PC-9 (cell line): Measurements from ENCODE around the gene SNRNP70. TPM values are rescaled to one million over a fixed set of nuclear protein-coding genes. Genes with fewer than 3 reads are reported as not detected.

ENCODE experiments used
- BruUV-seq: library from RNA; stranded (reverse); fragments of 400-500 nt; replicated peaks from 2 replicates; lab custom pipeline; 2021; lab: Mats Ljungman, UMichigan
- CTCF ChIA-PET: fragments of 300-600 bp; sonication (Branson Sonifier 250); formaldehyde crosslinking; loops from one replicate; lab custom pipeline; 2022; ENCODE audit warnings: antibody characterized with exemption; lab: Charles Lee
- POLR2A ChIA-PET: fragments of 300-600 bp; sonication (Branson Sonifier 250); formaldehyde crosslinking; loops from one replicate; lab custom pipeline; 2022; ENCODE audit warnings: antibody characterized with exemption; ENCODE audit not compliant: unreplicated experiment; lab: Charles Lee
- DNase-seq, 2 experiments: peaks; one replicate each; pipeline versions ENCODE4 v3.0.0 to v3.0.0-alpha.2; 2015 to 2022; ENCODE audit warnings: mixed read lengths in 1 of 2
- H2AFZ ChIP-seq: fragments of 200-600 bp; sonication (generic); 2 replicates; pipeline ENCODE4 v1.8.1; 2017; ENCODE audit warnings: antibody characterized with exemption
- H3F3A ChIP-seq: fragments of 200-600 bp; sonication (generic); 2 replicates; pipeline ENCODE4 v1.8.1; 2017; ENCODE audit warnings: antibody characterized with exemption, mild to moderate bottlenecking, low read depth; ENCODE audit not compliant: insufficient read depth
- H3K27ac ChIP-seq: fragments of 200-600 bp; sonication (generic); 2 replicates; pipeline ENCODE4 v1.6.1; 2016; ENCODE audit warnings: mixed run types
- H3K27me3 ChIP-seq: fragments of 200-600 bp; sonication (generic); 2 replicates; pipeline ENCODE4 v1.6.1; 2016; ENCODE audit warnings: low read depth, mixed run types; ENCODE audit not compliant: insufficient read depth
- H3K36me3 ChIP-seq: fragments of 200-600 bp; sonication (generic); 2 replicates; pipeline ENCODE4 v1.6.1; 2016; ENCODE audit warnings: low read depth, mixed run types
- H3K4me1 ChIP-seq: fragments of 200-600 bp; sonication (generic); replicated peaks from 2 replicates; pipeline ENCODE4 v1.6.1; 2016; ENCODE audit warnings: mixed run types; ENCODE audit not compliant: insufficient read depth
- H3K4me2 ChIP-seq: fragments of 200-600 bp; sonication (generic); 2 replicates; pipeline ENCODE4 v1.6.1; 2017; ENCODE audit warnings: mixed run types
- H3K4me3 ChIP-seq: fragments of 200-600 bp; sonication (generic); 2 replicates; pipeline ENCODE4 v1.6.1; 2016; ENCODE audit warnings: mixed run types
- H3K79me2 ChIP-seq: fragments of 200-600 bp; sonication (generic); 2 replicates; pipeline ENCODE4 v1.6.1; 2017; ENCODE audit warnings: low read depth, mixed run types
- H3K9me2 ChIP-seq: fragments of 200-600 bp; sonication (generic); 2 replicates; pipeline ENCODE4 v1.8.1; 2017; ENCODE audit warnings: mild to moderate bottlenecking; ENCODE audit not compliant: insufficient read depth
- H3K9me3 ChIP-seq: fragments of 200-600 bp; sonication (generic); 2 replicates; pipeline ENCODE4 v1.8.1; 2016; ENCODE audit warnings: low read depth; ENCODE audit not compliant: insufficient read depth
- H4K20me1 ChIP-seq: fragments of 200-600 bp; sonication (generic); 2 replicates; pipeline ENCODE4 v1.8.1; 2017; ENCODE audit not compliant: insufficient read depth
- EZH2 ChIP-seq: fragments of 200-600 bp; sonication (generic); IDR thresholded peaks from 2 replicates; pipeline ENCODE4 v1.8.0; 2017; ENCODE audit warnings: antibody characterized with exemption, low read depth
- intact Hi-C: fragments of 100-400 bp; cut with micrococcal nuclease; formaldehyde crosslinking; loops from one replicate; pipeline ENCODE4 v1.10.0; 2022; ENCODE audit not compliant: unreplicated experiment
- total RNA-seq: library from RNA; stranded (reverse); gene quantifications from 2 replicates; pipeline ENCODE4 v1.2.3, GENCODE V29; 2021
- TF ChIP-seq, protein P1 (sequence below): fragments of 200-600 bp; sonication (generic); conservative IDR thresholded peaks from 2 replicates; pipeline ENCODE4 v1.6.1; 2017; ENCODE audit warnings: mixed run types, antibody characterized with exemption, mild to moderate bottlenecking, moderate library complexity

SNRNP70 gene
- total RNA-seq, 1 experiment from 2014 or later = 199 TPM

DNA sequence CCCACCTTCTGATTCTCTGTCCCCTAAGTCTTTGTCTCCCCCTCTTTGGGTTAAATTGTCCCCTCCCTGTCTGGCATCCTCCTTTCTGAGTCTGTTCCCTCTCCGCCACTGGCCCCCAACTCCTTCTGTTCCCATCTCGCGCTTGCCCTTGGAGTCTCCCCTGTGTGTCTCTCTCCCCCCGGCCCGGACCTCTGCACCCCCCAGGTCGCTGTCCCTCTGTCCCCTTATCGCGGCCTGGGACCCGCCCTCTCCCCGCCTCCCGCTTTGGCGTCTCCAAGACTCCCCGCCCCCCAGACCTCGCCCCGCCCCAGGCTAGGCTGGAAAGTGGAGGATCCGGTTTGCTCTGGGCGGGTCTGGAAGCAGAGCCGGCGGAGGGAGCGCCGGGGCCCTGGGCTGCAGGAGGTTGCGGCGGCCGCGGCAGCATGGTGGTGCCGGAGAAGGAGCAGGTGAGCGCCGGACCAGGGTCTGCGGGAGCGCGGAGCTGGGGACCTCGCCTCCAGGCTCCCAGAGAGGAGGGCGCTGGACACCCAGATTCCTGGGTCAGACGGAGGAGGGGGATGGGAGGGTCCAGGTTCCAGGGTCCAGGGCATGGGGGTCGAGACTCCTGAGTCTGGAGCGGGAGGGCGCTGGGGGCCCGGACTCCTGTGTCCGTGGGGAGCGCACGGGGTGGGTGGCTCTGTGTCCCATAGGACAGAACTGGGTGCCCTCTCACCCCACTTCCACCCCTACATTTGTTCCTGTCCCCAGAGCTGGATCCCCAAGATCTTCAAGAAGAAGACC is 72.4 kb downstream of the SNRNP70 start, which contains the start of gene TRPM4:
TSS of gene TRPM4 (plus strand) at position 348 of the 780 bp plus-strand sequence. CDS start at position 423, 75 bp downstream.
- no peak within 1 kb of the TSS for H3K27ac ChIP-seq
- H3K4me1 ChIP-seq = peaks cover 6% of the 10 kb centered on the region
- no peaks in the 10 kb centered on the region for H3K79me2 ChIP-seq
- peaks cover 14% of the 10 kb centered on the region; the same call in 1 of the 2 replicates for H3F3A ChIP-seq
- CTCF ChIA-PET = interaction anchor here (0.6 kb wide), 1 partner anchor 64 kb away, joined by 4 read pairs; no protein-coding TSS in a partner anchor
- intact Hi-C loops = no loop called here
- peak within 1 kb of the TSS; percentile 89 for H3K4me3 ChIP-seq
- no peaks in the 10 kb centered on the region for H3K27me3 ChIP-seq
- no peaks in the 10 kb centered on the region for H3K9me3 ChIP-seq
- H3K9me2 ChIP-seq = no peaks in the 10 kb centered on the region
- TF ChIP-seq EZH2 = no peak
- TF ChIP-seq, protein P1, sequence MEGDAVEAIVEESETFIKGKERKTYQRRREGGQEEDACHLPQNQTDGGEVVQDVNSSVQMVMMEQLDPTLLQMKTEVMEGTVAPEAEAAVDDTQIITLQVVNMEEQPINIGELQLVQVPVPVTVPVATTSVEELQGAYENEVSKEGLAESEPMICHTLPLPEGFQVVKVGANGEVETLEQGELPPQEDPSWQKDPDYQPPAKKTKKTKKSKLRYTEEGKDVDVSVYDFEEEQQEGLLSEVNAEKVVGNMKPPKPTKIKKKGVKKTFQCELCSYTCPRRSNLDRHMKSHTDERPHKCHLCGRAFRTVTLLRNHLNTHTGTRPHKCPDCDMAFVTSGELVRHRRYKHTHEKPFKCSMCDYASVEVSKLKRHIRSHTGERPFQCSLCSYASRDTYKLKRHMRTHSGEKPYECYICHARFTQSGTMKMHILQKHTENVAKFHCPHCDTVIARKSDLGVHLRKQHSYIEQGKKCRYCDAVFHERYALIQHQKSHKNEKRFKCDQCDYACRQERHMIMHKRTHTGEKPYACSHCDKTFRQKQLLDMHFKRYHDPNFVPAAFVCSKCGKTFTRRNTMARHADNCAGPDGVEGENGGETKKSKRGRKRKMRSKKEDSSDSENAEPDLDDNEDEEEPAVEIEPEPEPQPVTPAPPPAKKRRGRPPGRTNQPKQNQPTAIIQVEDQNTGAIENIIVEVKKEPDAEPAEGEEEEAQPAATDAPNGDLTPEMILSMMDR = no peak
- H4K20me1 ChIP-seq = no peaks in the 10 kb centered on the region; the same call in 1 of the 2 replicates
- POLR2A ChIA-PET = no interaction called here
- H3K36me3 ChIP-seq = no peaks in the 10 kb centered on the region
- peak within 1 kb of the TSS; percentile 94 for H2AFZ ChIP-seq
- DNase-seq = peak; percentile 81 to 94
- H3K4me2 ChIP-seq = peak within 1 kb of the TSS; percentile 73
- no TSS peak for BruUV-seq

Other genes with a start within 250 kb of the SNRNP70 start
- 20.7 and 33.6 TPM in 2 replicates for gene HSD17B14, start 249.0 kb upstream of the SNRNP70 start, total RNA-seq
- 0.79 and 1.8 TPM in 2 replicates for gene PLEKHA4, start 216.8 kb upstream of the SNRNP70 start, total RNA-seq
- gene PPP1R15A, start 213.0 kb upstream of the SNRNP70 start, total RNA-seq = 49.5 and 53.6 TPM in 2 replicates
- not detected in 2 replicates for gene TULP2, start 186.7 kb upstream of the SNRNP70 start, total RNA-seq
- gene NUCB1, start 185.1 kb upstream of the SNRNP70 start, total RNA-seq = 185 and 216 TPM in 2 replicates
- 2.0 and 2.4 TPM in 2 replicates for gene DHDH, start 151.8 kb upstream of the SNRNP70 start, total RNA-seq
- gene BAX, start 130.6 kb upstream of the SNRNP70 start, total RNA-seq = 140 and 198 TPM in 2 replicates
- gene FTL, start 120.1 kb upstream of the SNRNP70 start, total RNA-seq = 3,402 and 3,822 TPM in 2 replicates
- 47.5 and 54.2 TPM in 2 replicates for gene GYS1, start 92.1 kb upstream of the SNRNP70 start, total RNA-seq
- gene RUVBL2, start 91.6 kb upstream of the SNRNP70 start, total RNA-seq = 175 and 179 TPM in 2 replicates
- gene LHB, start 68.4 kb upstream of the SNRNP70 start, total RNA-seq = 1.6 and 3.5 TPM in 2 replicates
- gene CGB3, start 61.1 kb upstream of the SNRNP70 start, total RNA-seq = not detected in 2 replicates
- not detected in 2 replicates for gene CGB2, start 53.6 kb upstream of the SNRNP70 start, total RNA-seq
- 0.83 TPM in 1 of 2 replicates, not detected in the other for gene CGB1, start 48.6 kb upstream of the SNRNP70 start, total RNA-seq
- gene CGB5, start 41.6 kb upstream of the SNRNP70 start, total RNA-seq = 1.1 and 1.9 TPM in 2 replicates
- gene CGB8, start 36.3 kb upstream of the SNRNP70 start, total RNA-seq = 1.0 and 5.3 TPM in 2 replicates
- gene CGB7, start 27.7 kb upstream of the SNRNP70 start, total RNA-seq = 4.8 and 6.8 TPM in 2 replicates
- gene NTF4, start 20.6 kb upstream of the SNRNP70 start, total RNA-seq = 14.0 and 18.6 TPM in 2 replicates
- not detected in 2 replicates for gene KCNA7, start 12.8 kb upstream of the SNRNP70 start, total RNA-seq
- gene LIN7B, start 28.9 kb downstream of the SNRNP70 start, total RNA-seq = 6.5 and 7.0 TPM in 2 replicates
- 1.5 and 3.0 TPM in 2 replicates for gene C19orf73, start 33.7 kb downstream of the SNRNP70 start, total RNA-seq
- 8.3 and 10.1 TPM in 2 replicates for gene PPFIA3, start 34.1 kb downstream of the SNRNP70 start, total RNA-seq
- 0.50 TPM in 1 of 2 replicates, not detected in the other for gene HRC, start 69.9 kb downstream of the SNRNP70 start, total RNA-seq
- 43.8 and 62.3 TPM in 2 replicates for gene TRPM4, start 72.3 kb downstream of the SNRNP70 start, total RNA-seq
- gene SLC6A16, start 239.7 kb downstream of the SNRNP70 start, total RNA-seq = 0.48 and 0.61 TPM in 2 replicates
- gene CD37, start 250.0 kb downstream of the SNRNP70 start, total RNA-seq = not detected in 2 replicates